HCT116 (cell line): Measurements from ENCODE around the gene MAP7D1. TPM values are rescaled to one million over a fixed set of nuclear protein-coding genes. Genes with fewer than 3 reads are reported as not detected.
A peak's percentile ranks its signal among the peaks of the same experiment; 100 is the strongest.

ENCODE experiments used
- ATAC-seq: fragments of 200-7000 bp; cut with Tn5 transposase; 2 replicates; pipeline ENCODE4 v1.9.1; 2020; ENCODE audit warnings: mild to moderate bottlenecking, moderate library complexity
- BruUV-seq: library from RNA; stranded (reverse); fragments of 400-500 nt; replicated peaks from 2 replicates; lab custom pipeline; 2021; lab: Mats Ljungman, UMichigan
- CTCF ChIA-PET: fragments of 300-600 bp; sonication (Branson Sonifier 250); formaldehyde crosslinking; loops from one replicate; lab custom pipeline; 2021; ENCODE audit warnings: antibody characterized with exemption; lab: Charles Lee
- POLR2A ChIA-PET: fragments of 300-600, 350-600 bp; sonication (Branson Sonifier 250); formaldehyde crosslinking; loops from one replicate; lab custom pipeline; 2021; ENCODE audit warnings: antibody characterized with exemption; lab: Charles Lee
- RAD21 ChIA-PET, 2 experiments: fragments of 300-600 bp; sonication (Branson Sonifier 250); formaldehyde crosslinking; loops; one replicate each; lab custom pipeline; 2023; ENCODE audit warnings: low total read pairs in 2 of 2; ENCODE audit not compliant: uncharacterized antibody in 2 of 2, unreplicated experiment in 2 of 2, low non-redundant PET in 1 of 2; lab: Charles Lee
- DNase-seq: peaks from one replicate; pipeline ENCODE4 v3.0.0-alpha.2; 2010; ENCODE audit warnings: low read depth, low spot score
- H2AFZ ChIP-seq: fragments of 200-600 bp; shearing (Covaris generic), sonication (generic); 2 replicates; pipeline ENCODE4 v1.6.1; 2017; ENCODE audit warnings: low read depth, mixed run types, mixed read lengths, antibody characterized with exemption, low read length; ENCODE audit not compliant: poor library complexity, severe bottlenecking
- H3K27ac ChIP-seq: 2 replicates; pipeline ENCODE4 v1.5.1; 2012; ENCODE audit warnings: low read depth, low read length
- H3K27me3 ChIP-seq: fragments of 200-600 bp; sonication (generic); 2 replicates; pipeline ENCODE4 v1.6.1; 2016; ENCODE audit warnings: mixed run types, low read length, mixed read lengths; ENCODE audit not compliant: insufficient read depth
- H3K36me3 ChIP-seq, 2 experiments: fragments of 200-500 bp in 1 of 2; fragments of 200-600 bp in 1 of 2; sonication (Bioruptor generic) in 1 of 2; sonication (generic) in 1 of 2; 2 replicates each; pipeline versions ENCODE4 v1.5.1 to v1.6.1; 2014 to 2016; ENCODE audit warnings: low read length in 2 of 2, inconsistent platforms in 1 of 2, mixed read lengths in 1 of 2, mixed run types in 1 of 2; ENCODE audit not compliant: insufficient read depth in 2 of 2, control insufficient read depth in 1 of 2
- H3K4me1 ChIP-seq, 2 experiments: fragments of 200-600 bp in 1 of 2; sonication (generic) in 1 of 2; 2 replicates each; pipeline versions ENCODE4 v1.5.1 to v1.6.1; 2012 to 2017; ENCODE audit warnings: low read length in 2 of 2, inconsistent platforms in 1 of 2, mild to moderate bottlenecking in 1 of 2, mixed read lengths in 1 of 2, mixed run types in 1 of 2, moderate library complexity in 1 of 2; ENCODE audit not compliant: insufficient read depth in 2 of 2, control insufficient read depth in 1 of 2
- H3K4me2 ChIP-seq: fragments of 200-600 bp; sonication (generic); 2 replicates; pipeline ENCODE4 v1.6.1; 2017; ENCODE audit warnings: mixed run types, low read length, mixed read lengths
- H3K4me3 ChIP-seq, 2 experiments: fragments of 200-600 bp in 1 of 2; sonication (generic) in 1 of 2; replicated peaks in 1 of 2; 2 replicates each; pipeline ENCODE4 v1.5.1; 2011 to 2016; ENCODE audit warnings: low read length in 2 of 2, control low read depth in 1 of 2, low read depth in 1 of 2, mild to moderate bottlenecking in 1 of 2, mixed read lengths in 1 of 2, mixed run types in 1 of 2
- H3K79me2 ChIP-seq: fragments of 200-600 bp; sonication (generic); 2 replicates; pipeline ENCODE4 v1.6.1; 2017; ENCODE audit warnings: mild to moderate bottlenecking, mixed run types, low read length, moderate library complexity, mixed read lengths; ENCODE audit not compliant: insufficient read depth
- H3K9ac ChIP-seq: fragments of 200-600 bp; sonication (generic); 2 replicates; pipeline ENCODE4 v1.6.1; 2016; ENCODE audit warnings: low read length, mixed read lengths
- H3K9me2 ChIP-seq: fragments of 200-600 bp; sonication (generic), shearing (Covaris generic); 2 replicates; pipeline ENCODE4 v1.6.1; 2017; ENCODE audit warnings: mixed run types, mild to moderate bottlenecking, moderate library complexity; ENCODE audit not compliant: insufficient read depth
- H3K9me3 ChIP-seq, 2 experiments: fragments of 200-500 bp in 1 of 2; fragments of 200-600 bp in 1 of 2; sonication (Bioruptor generic) in 1 of 2; sonication (generic) in 1 of 2; 2 replicates each; pipeline ENCODE4 v1.6.1; 2014 to 2017; ENCODE audit warnings: low read length in 2 of 2, mixed read lengths in 2 of 2, inconsistent platforms in 1 of 2, low read depth in 1 of 2, mild to moderate bottlenecking in 1 of 2, mixed run types in 1 of 2, moderate library complexity in 1 of 2; ENCODE audit not compliant: control insufficient read depth in 1 of 2, insufficient read depth in 1 of 2
- H4K20me1 ChIP-seq: fragments of 200-600 bp; sonication (generic), shearing (Covaris generic); 2 replicates; pipeline ENCODE4 v1.6.1; 2017; ENCODE audit warnings: mixed run types, mild to moderate bottlenecking, moderate library complexity; ENCODE audit not compliant: insufficient read depth
- CTCF ChIP-seq, 3 experiments: fragments of 200-600 bp in 1 of 3; sonication (generic) in 1 of 3; IDR thresholded peaks in 2 of 3; conservative IDR thresholded peaks in 1 of 3; 2 replicates each; pipeline ENCODE4 v1.5.1; 2012 to 2017; ENCODE audit warnings: low read depth in 2 of 3, low read length in 2 of 3, antibody characterized with exemption in 1 of 3, borderline replicate concordance in 1 of 3, control low read depth in 1 of 3, mild to moderate bottlenecking in 1 of 3, mixed read lengths in 1 of 3, mixed run types in 1 of 3, moderate library complexity in 1 of 3; ENCODE audit not compliant: insufficient read depth in 1 of 3
- POLR2A ChIP-seq: IDR thresholded peaks from 2 replicates; pipeline ENCODE4 v1.7.0; 2011; ENCODE audit warnings: borderline replicate concordance; ENCODE audit not compliant: insufficient read depth, insufficient read length; ENCODE audit errors: extremely low read depth
- intact Hi-C: fragments of 100-400 bp; cut with micrococcal nuclease; formaldehyde crosslinking; loops from 2 replicates; pipeline ENCODE4 v1.10.0; 2022
- total RNA-seq: library from RNA; stranded (reverse); gene quantifications from one replicate; pipeline ENCODE4 v1.2.1, GENCODE V29; 2021; ENCODE audit not compliant: unreplicated experiment
- TF ChIP-seq, protein P1 (sequence below): IDR thresholded peaks from 2 replicates; pipeline ENCODE4 v1.6.1; 2012; ENCODE audit warnings: low read depth

Gene MAP7D1
- total RNA-seq, 1 experiment from 2014 or later: 71.8 TPM

- no peaks in the 10 kb centered on the region for H3K9me2 ChIP-seq
- ChIA-PET CTCF (no interaction called here), POLR2A (no interaction called here), RAD21 (no interaction called here)
- H3K79me2 ChIP-seq: no peaks in the 10 kb centered on the region
- no peak for ATAC-seq
- no peaks in the 10 kb centered on the region for H3K36me3 ChIP-seq
- intact Hi-C loops: no loop called here
- H3K27ac ChIP-seq: no peak overlapping the region
- no peak overlapping the region for H3K4me2 ChIP-seq
- H3K27me3 ChIP-seq: no peaks in the 10 kb centered on the region
- H4K20me1 ChIP-seq: no peaks in the 10 kb centered on the region
- TF ChIP-seq POLR2A: no peak
- H3K4me1 ChIP-seq: peaks cover 2 to 9% of the 10 kb centered on the region in 2 experiments; a peak in 3 of 4 replicates
- no peak overlapping the region for H3K4me3 ChIP-seq
- no peak for DNase-seq
- BruUV-seq: no TSS peak
- H2AFZ ChIP-seq: no peak overlapping the region
- no peak overlapping the region for H3K9ac ChIP-seq
- H3K9me3 ChIP-seq: no peaks in the 10 kb centered on the region
Observed at GRCh38 chr1:36111151-36111550, 44.8 kb upstream of the MAP7D1 start.

DNA sequence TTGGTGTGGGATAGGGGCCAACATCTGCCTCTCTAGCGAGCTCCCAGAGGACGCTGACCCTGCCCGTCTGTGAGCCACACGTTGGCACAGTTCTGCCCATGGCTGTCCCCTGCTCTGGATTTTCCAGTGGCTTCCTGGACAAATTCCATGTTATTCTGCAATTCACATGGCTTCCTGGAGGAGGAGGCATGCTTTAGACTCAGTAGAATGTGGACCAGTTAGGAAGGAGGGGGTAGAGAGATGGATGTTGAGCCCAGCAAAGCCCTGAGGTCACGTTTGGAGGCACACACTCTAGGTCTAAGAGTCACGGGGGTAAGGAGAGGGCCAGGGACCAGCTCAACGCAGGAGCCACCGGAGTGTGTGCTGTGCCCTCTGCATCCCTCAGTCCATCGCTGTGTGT is 43.1 kb upstream of the MAP7D1 start:
- Histone ChIP-seq H3K4me3 (no peak overlapping the region), H3K9ac (no peak overlapping the region), H3K4me1 (peaks cover 2 to 9% of the 10 kb centered on the region in 2 experiments; a peak in 3 of 4 replicates), H3K27me3 (no peaks in the 10 kb centered on the region), H3K79me2 (no peaks in the 10 kb centered on the region), H3K9me3 (no peaks in the 10 kb centered on the region), H2AFZ (no peak overlapping the region), H4K20me1 (no peaks in the 10 kb centered on the region), H3K4me2 (no peak overlapping the region), H3K36me3 (no peaks in the 10 kb centered on the region), H3K9me2 (no peaks in the 10 kb centered on the region), H3K27ac (no peak overlapping the region)
- BruUV-seq: no TSS peak
- CTCF ChIA-PET: no interaction called here
- intact Hi-C loops: no loop called here
- TF ChIP-seq CTCF (IDR thresholded peaks at IDR 0.05 in 2 of 3, conservative IDR thresholded peaks at IDR 0.05 in 1 of 3; ENCODE audit: borderline replicate concordance in 1 of 3, insufficient read depth in 1 of 3, low read depth in 2 of 3, low read length in 2 of 3): 0 out of 6 replicates have a peak, but pooled peaks of 1 of the 3 experiments have one; percentile 16
- TF ChIP-seq, protein P1, sequence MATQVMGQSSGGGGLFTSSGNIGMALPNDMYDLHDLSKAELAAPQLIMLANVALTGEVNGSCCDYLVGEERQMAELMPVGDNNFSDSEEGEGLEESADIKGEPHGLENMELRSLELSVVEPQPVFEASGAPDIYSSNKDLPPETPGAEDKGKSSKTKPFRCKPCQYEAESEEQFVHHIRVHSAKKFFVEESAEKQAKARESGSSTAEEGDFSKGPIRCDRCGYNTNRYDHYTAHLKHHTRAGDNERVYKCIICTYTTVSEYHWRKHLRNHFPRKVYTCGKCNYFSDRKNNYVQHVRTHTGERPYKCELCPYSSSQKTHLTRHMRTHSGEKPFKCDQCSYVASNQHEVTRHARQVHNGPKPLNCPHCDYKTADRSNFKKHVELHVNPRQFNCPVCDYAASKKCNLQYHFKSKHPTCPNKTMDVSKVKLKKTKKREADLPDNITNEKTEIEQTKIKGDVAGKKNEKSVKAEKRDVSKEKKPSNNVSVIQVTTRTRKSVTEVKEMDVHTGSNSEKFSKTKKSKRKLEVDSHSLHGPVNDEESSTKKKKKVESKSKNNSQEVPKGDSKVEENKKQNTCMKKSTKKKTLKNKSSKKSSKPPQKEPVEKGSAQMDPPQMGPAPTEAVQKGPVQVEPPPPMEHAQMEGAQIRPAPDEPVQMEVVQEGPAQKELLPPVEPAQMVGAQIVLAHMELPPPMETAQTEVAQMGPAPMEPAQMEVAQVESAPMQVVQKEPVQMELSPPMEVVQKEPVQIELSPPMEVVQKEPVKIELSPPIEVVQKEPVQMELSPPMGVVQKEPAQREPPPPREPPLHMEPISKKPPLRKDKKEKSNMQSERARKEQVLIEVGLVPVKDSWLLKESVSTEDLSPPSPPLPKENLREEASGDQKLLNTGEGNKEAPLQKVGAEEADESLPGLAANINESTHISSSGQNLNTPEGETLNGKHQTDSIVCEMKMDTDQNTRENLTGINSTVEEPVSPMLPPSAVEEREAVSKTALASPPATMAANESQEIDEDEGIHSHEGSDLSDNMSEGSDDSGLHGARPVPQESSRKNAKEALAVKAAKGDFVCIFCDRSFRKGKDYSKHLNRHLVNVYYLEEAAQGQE: no peak
- ATAC-seq (no peak), DNase-seq (no peak)
- POLR2A ChIA-PET: no interaction called here
- RAD21 ChIA-PET: no interaction called here
